ENCODE measurements around the gene RNF150.
"Not testable (repeated sequence)": the region's sequence is repeated elsewhere in the genome, so short reads cannot be mapped to it uniquely, and the experiment has no call there.

Gene RNF150

DNA sequence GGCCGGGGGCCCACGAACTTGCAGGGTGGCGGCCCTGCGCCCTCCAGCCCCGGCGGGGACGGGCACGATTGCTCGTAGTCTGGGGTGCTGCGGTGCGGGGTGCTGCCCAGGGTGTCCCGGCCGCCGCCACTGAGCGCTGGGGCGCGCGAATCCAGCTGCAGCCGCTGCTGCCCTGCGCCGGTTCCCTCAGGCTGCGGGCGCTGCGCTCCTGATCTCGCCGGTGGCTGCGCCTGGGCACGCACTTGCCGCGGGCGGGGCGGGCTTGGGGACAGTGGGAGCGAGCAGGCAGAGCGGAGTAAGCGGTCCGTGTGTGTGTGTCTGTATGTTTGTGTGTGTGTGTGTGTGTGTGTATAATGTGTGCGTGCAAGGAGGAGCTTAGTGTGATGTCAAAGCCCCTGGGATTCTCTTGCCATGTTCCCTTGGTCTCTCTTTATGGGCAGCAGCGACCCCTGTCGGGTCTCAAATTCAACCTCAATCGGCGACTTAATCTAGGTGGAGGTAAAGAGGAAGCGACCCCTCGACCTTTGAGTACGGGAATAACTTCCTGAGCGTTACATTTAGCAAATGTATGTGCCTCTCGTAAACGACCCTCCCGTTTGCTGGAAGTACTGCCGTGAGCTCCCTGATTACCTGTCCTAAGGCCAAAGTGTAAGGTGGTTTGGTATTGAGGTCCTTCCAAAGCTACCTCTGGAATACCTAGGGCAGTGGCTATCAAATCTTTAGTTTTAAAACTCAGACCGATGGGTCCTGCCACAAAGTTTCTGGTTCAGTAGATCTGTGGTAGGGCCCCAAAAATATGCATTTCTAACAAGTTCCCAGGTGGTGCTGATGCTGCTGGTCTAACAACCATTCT is at the start of gene RNF150:
Gene RNF150 (minus strand): TSS at position 324 of the 853 bp plus-strand sequence.
- peak; percentile 43 for DNase-seq (ENCODE audit: insufficient read length, low spot score)
- FAIRE-seq: no peak

DNA sequence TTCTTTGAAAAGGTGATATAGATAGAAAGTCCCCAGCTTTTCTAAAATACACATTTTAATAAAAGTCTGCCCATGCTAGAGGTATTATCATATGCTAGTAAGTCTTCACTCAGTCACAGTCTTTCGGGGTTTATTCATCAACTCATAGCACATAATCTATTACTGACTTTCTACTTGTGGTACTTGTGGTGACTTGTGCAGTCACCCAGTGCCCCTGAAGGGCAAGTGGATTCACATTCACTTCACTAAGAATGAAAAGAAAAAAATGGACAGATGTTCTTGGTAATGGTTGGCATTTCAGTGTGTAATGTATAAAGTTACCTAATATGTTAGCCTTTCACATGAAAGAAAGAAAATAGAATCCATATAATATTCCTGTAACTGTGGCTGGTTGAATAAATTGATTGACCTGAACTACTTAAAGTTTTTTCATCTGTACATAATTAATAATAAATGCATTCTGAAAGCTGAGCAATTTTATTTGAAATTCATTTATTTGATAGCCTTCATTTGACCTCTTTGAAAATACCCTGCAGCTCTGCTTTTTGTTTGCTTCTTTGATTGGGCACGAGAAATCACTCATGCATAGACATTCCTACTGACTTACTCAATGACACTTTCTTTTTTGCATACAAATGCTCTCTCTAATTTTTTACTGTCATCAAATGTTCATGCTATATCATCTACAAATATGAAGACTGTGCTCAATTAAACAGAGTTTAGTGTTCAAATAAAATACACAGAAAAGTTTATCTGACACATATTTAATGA is 47.9 kb upstream of the RNF150 start:
- FAIRE-seq: no peak
- DNase-seq (ENCODE audit: insufficient read length, low spot score): no peak

GRCh38 chr4:141179474-141180373 is 46.5 kb upstream of the RNF150 start:
- DNase-seq (ENCODE audit: insufficient read length, low spot score) (no peak), FAIRE-seq (no peak)

DNA sequence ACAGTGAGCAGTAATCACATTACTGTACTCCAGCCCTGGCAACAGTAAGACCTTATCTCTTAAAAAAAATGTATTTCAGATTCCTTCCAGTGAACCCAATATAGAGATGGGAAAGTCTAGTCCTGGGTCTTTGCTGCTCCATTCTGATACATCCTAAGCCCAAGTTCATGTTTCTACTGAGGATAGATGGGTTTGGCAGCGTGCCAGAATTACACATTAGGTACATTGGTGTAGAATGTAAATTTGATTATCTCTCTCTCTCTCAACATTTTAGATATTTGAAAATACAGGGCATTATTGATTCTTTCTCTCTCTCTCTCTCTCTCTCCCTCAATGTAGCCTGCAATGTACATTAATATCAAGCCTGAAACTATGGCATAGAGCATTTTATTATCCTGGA is 43.9 kb upstream of the RNF150 start:
- FAIRE-seq (no peak), DNase-seq (ENCODE audit: insufficient read length, low spot score) (no peak)

GRCh38 chr4:141174457-141174856 is 41.2 kb upstream of the RNF150 start:
- FAIRE-seq: no peak

GRCh38 chr4:141170671-141171070 is 37.4 kb upstream of the RNF150 start:
- FAIRE-seq: no peak
- DNase-seq (ENCODE audit: insufficient read length, low spot score): no peak

More at GRCh38 chr4:141174457-141174856, 41.2 kb upstream of the RNF150 start:
- DNase-seq (ENCODE audit: insufficient read length, low spot score): no peak

- no peak for FAIRE-seq
- DNase-seq (ENCODE audit: insufficient read length, low spot score): no peak
Measured at GRCh38 chr4:141169391-141169790, 36.1 kb upstream of the RNF150 start.

DNA sequence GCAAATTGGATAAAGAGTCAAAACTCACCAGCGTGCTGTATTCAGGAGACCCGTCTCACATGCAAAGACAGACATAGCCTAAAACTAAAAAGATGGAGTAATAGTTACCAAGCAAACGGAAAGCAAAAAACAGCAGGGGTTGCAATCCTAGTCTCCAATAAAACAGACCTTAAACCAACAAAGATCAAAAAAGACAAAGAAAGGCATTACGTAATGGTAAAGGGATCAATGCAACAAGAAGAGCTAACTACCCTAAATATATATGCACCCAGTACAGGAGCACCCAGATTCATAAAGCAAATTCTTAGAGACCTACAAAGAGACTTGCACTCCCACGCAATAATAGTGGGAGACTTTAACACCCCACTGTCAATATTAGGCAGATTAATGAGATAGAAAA is 31.7 kb upstream of the RNF150 start:
- not testable (repeated sequence) for DNase-seq (ENCODE audit: insufficient read length, low spot score); FAIRE-seq

DNA sequence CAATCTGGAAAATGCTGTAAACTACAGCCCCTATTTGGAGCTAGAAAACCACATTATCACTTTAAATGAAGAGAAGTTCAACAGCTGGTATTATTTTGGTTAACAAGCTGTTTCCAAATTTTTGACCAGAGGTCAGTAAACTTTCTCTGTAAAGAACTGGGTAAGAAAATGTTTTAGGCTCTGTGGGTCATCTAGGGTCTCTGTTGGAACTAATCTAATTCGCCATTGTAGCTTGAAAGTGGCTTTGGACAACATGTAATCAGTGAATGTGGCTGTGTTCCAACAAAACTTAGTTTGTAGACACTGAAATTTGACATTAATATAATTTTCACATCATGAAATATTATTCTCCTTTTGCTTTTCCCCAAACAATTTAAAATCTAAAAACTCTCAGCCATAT is 25.8 kb upstream of the RNF150 start:
- FAIRE-seq: no peak
- no peak for DNase-seq (ENCODE audit: insufficient read length, low spot score)

GRCh38 chr4:141158219-141158618 is 24.9 kb upstream of the RNF150 start:
- peak; percentile 14 for FAIRE-seq
- DNase-seq (ENCODE audit: insufficient read length, low spot score): no peak

DNA sequence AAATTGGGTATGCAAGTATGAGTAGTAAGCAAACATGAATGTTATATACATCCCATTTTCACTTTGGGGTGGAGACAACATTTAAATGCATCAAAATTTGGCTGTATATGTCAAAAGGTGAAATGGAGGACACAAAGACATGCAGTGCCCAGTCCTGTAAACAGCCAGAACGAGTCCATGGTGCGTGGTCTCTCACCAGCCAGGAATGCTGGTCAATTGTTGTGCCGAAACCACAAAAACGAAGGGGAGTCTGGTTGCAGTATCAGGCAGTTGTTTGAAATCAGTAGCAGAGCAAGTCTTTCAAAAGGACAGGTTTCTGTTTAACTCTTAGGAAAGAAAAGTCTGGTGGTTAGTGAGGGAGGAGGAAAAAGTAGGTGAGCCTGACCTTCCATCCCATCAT is 22.3 kb upstream of the RNF150 start:
- FAIRE-seq: no peak
- DNase-seq (ENCODE audit: insufficient read length, low spot score): no peak

DNA sequence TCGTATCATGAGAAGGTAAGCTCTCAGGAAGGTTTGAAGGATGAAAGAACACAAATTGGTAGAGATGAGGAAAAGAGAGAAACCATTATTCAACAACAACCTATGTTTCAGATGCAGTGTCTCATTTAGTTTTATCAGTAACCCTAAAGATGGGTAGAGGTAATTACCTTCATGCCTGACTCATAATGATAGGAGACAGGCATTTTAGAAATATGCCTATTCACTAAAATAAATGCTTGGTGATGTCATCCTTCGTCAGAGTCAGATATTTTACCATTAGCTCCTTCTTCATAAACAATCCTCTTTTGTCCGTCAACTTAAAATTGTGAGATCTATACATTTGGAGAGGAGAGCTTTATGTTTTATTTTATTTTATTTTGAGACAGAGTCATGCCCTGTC is 21.5 kb upstream of the RNF150 start:
- no peak for FAIRE-seq
- DNase-seq (ENCODE audit: insufficient read length, low spot score): no peak

GRCh38 chr4:141153751-141154510 is 20.7 kb upstream of the RNF150 start:
- DNase-seq (ENCODE audit: insufficient read length, low spot score) (no peak), FAIRE-seq (no peak)

- DNase-seq (ENCODE audit: insufficient read length, low spot score) (no peak), FAIRE-seq (no peak)
Measured at GRCh38 chr4:141144207-141144606, 10.9 kb upstream of the RNF150 start.

DNA sequence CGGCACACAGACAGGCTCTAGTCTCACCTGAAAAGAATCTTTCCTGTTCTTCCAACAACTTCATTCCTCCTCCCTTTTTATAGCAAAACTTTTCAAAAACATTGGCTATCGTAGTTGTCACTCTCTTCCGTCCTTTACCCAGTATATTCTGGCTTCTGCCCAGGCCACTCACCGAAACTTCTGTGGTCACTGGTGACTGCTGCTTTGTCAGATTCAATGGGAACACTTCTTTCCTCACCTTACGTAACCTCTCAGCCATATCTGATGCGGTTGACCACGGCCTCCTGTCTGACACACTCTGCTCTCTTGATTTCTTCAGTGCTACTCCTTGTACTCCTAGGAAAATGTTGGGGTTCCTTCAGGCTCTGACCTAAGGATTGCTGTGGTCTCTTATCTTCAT is 9.2 kb upstream of the RNF150 start:
- DNase-seq (ENCODE audit: insufficient read length, low spot score) (no peak), FAIRE-seq (no peak)

DNA sequence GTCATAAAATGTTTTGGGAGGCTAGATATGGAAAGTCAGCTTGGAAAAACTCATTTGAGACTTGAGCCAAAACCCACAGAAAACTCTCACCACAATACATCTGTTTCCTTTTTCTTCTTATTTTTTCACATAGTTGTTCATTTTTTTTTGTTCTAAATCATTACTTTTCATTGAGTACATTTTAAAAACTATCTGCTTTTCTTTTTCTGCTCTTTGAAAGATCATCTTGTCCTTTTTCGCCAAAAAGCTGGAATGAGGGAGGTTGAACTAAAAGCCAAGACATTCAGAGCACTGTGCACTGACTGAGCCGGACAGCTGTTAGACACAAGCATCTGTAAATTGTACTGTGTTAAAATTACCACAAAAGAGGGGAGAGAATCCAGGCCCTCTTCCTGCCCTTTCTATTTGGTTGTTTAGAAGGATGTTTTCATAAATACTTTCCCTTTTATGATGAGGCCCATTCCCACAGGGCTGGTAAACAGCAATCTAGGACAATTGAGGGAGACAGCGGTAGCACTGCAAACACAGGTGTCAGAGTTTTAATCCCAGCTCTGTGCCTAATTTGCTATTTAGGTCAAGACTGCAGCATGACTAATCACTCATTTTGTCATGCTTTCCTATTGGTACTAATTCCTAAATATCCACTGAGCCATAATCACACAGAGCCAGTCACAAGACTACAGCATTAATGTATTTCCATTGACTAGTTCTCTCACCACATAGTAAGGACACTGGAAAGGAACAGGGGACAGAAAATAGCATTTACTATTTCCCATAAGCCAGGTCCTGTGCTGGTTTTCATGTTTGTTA is 7.3 kb upstream of the RNF150 start:
- no peak for FAIRE-seq
- no peak for DNase-seq (ENCODE audit: insufficient read length, low spot score)

- FAIRE-seq (no peak), DNase-seq (ENCODE audit: insufficient read length, low spot score) (no peak)
Measured at GRCh38 chr4:141133999-141134995, 1.0 kb upstream of the RNF150 start.

DNA sequence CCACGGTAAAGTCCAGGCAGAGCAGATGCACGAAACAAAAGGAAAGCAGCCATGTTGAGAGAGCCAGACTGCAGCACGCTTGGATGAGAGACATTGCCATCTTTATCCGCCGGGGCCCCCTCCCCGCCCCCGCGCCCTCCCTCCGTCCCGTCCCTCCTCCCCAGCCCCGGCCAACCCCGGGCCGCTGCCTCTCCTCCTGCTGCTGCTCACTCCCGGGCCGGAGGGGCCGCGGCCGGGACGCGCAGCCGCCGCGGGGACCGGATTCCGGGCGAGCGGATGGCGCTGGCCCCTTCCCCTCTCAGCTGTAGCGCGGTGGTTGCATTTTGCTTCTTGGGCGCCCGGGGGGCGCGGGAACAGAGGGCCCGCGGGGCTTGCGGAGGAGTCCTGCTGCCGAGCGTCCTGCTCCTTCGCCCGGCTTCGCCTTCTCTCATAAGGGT is 542 bp downstream of the RNF150 start:
- no peak for FAIRE-seq
- no peak for DNase-seq (ENCODE audit: insufficient read length, low spot score)
